ENCODE measurements around the gene ECE1.

Gene ECE1

DNA sequence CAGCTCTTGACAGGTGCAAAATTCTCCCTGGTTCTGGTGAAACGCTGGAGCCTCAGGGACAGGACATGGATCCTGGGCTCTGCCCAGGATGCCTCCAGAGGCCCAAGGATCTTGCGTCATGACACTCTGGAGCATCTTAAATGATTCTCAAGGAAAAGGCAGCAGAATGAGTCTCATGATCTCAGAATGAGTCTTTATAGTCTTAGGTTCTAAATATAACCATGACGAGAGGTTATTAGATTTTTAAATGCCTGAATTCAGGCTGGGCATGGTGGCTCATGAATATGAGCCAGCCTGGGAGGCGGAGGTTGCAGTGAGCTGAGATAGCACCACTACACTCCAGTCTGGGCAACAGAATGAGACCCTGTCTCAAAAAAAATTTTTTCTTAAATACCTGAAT, 55.5 kb downstream of the ECE1 start:
- no peaks in the 10 kb centered on the region for H3K9me2 ChIP-seq (ENCODE audit: low read depth, low read length)
- H3K9ac ChIP-seq (ENCODE audit: low read length), result no peak overlapping the region
- TF ChIP-seq, protein P1, sequence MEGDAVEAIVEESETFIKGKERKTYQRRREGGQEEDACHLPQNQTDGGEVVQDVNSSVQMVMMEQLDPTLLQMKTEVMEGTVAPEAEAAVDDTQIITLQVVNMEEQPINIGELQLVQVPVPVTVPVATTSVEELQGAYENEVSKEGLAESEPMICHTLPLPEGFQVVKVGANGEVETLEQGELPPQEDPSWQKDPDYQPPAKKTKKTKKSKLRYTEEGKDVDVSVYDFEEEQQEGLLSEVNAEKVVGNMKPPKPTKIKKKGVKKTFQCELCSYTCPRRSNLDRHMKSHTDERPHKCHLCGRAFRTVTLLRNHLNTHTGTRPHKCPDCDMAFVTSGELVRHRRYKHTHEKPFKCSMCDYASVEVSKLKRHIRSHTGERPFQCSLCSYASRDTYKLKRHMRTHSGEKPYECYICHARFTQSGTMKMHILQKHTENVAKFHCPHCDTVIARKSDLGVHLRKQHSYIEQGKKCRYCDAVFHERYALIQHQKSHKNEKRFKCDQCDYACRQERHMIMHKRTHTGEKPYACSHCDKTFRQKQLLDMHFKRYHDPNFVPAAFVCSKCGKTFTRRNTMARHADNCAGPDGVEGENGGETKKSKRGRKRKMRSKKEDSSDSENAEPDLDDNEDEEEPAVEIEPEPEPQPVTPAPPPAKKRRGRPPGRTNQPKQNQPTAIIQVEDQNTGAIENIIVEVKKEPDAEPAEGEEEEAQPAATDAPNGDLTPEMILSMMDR (IDR thresholded peaks at IDR 0.05; ENCODE audit: low read length), result no peak
- no peak for TF ChIP-seq EZH2 (IDR thresholded peaks at IDR 0.05; ENCODE audit: borderline replicate concordance, low read length)
- H3K4me3 ChIP-seq (ENCODE audit: low read depth, low read length, poor library complexity, severe bottlenecking), result no peak overlapping the region
- H3K27ac ChIP-seq (ENCODE audit: low read depth, low read length, poor library complexity, severe bottlenecking), result no peak overlapping the region
- no peak overlapping the region for H2AFZ ChIP-seq (ENCODE audit: low read length)
- H3K4me2 ChIP-seq (ENCODE audit: low read length), result no peak overlapping the region
- no peaks in the 10 kb centered on the region for H3K79me2 ChIP-seq (ENCODE audit: insufficient read depth, low read length)
- H4K20me1 ChIP-seq (ENCODE audit: insufficient read depth, low read length), result no peaks in the 10 kb centered on the region
- H3K36me3 ChIP-seq (ENCODE audit: insufficient read depth, low read length), result peaks cover 20% of the 10 kb centered on the region
- no peaks in the 10 kb centered on the region for H3K4me1 ChIP-seq (ENCODE audit: insufficient read depth, low read length, severe bottlenecking)
- H3K9me3 ChIP-seq (ENCODE audit: low read length), result no peaks in the 10 kb centered on the region
- no peaks in the 10 kb centered on the region for H3K27me3 ChIP-seq (ENCODE audit: insufficient read depth, low read length)
- no peaks in the 10 kb centered on the region for H3F3A ChIP-seq (ENCODE audit: insufficient read depth, low read length)

DNA sequence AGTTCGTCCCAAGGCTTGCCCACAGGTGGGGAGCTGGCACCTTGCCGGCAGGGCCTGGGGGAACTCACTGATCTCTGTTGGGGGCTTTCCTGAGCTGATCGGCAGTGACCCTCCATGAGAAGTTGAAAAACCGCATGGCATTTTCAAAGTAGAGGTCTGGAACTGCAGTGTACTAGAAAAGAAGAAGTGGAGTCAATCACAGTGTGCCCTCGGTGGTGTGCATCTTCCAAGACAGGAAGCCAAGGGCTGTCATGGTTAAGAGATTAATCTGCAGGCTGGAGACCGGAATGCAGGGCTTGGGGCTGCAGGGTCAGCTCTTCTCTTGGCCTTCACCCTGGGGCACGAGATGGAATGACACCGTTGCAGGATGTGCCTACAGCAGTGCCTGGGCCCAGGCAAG, 56.8 kb downstream of the ECE1 start:
- Histone ChIP-seq H3K4me3 (ENCODE audit: low read depth, low read length, poor library complexity, severe bottlenecking) (no peak overlapping the region), H3K27me3 (ENCODE audit: insufficient read depth, low read length) (no peaks in the 10 kb centered on the region), H3F3A (ENCODE audit: insufficient read depth, low read length) (no peaks in the 10 kb centered on the region), H3K36me3 (ENCODE audit: insufficient read depth, low read length) (peaks cover 20% of the 10 kb centered on the region), H3K9me2 (ENCODE audit: low read depth, low read length) (no peaks in the 10 kb centered on the region), H2AFZ (ENCODE audit: low read length) (no peak overlapping the region), H3K9me3 (ENCODE audit: low read length) (no peaks in the 10 kb centered on the region), H4K20me1 (ENCODE audit: insufficient read depth, low read length) (no peaks in the 10 kb centered on the region), H3K4me1 (ENCODE audit: insufficient read depth, low read length, severe bottlenecking) (no peaks in the 10 kb centered on the region), H3K27ac (ENCODE audit: low read depth, low read length, poor library complexity, severe bottlenecking) (no peak overlapping the region), H3K9ac (ENCODE audit: low read length) (no peak overlapping the region), H3K4me2 (ENCODE audit: low read length) (no peak overlapping the region), H3K79me2 (ENCODE audit: insufficient read depth, low read length) (no peaks in the 10 kb centered on the region)
- TF ChIP-seq, protein P1 (IDR thresholded peaks at IDR 0.05; ENCODE audit: low read length), result no peak
- no peak for TF ChIP-seq EZH2 (IDR thresholded peaks at IDR 0.05; ENCODE audit: borderline replicate concordance, low read length)

DNA sequence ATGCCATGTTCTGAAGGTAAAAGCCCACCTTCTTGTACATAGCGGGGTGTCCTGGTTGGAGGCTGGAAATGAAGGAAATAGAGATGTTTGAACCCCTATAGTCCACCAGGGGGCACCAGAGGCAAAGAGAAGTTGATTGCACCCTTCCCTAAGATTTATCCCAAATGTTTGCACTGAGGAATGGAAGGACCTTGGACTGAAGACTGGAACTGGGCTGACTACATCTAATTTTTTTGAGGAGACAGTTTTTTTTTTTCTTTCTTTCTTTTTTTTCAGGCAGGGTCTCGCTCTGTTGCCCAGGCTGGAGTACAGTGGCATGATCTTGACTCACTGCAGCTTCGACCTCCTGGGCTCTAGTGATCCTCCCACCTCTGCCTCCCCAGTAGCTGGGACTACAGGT, 58.2 kb downstream of the ECE1 start:
- Histone ChIP-seq H3K27ac (ENCODE audit: low read depth, low read length, poor library complexity, severe bottlenecking) (no peak overlapping the region), H3K9ac (ENCODE audit: low read length) (no peak overlapping the region), H3F3A (ENCODE audit: insufficient read depth, low read length) (no peaks in the 10 kb centered on the region), H3K79me2 (ENCODE audit: insufficient read depth, low read length) (no peaks in the 10 kb centered on the region), H4K20me1 (ENCODE audit: insufficient read depth, low read length) (no peaks in the 10 kb centered on the region), H3K4me2 (ENCODE audit: low read length) (no peak overlapping the region), H2AFZ (ENCODE audit: low read length) (no peak overlapping the region), H3K4me1 (ENCODE audit: insufficient read depth, low read length, severe bottlenecking) (no peaks in the 10 kb centered on the region), H3K36me3 (ENCODE audit: insufficient read depth, low read length) (peaks cover 22% of the 10 kb centered on the region), H3K27me3 (ENCODE audit: insufficient read depth, low read length) (no peaks in the 10 kb centered on the region), H3K4me3 (ENCODE audit: low read depth, low read length, poor library complexity, severe bottlenecking) (no peak overlapping the region), H3K9me3 (ENCODE audit: low read length) (no peaks in the 10 kb centered on the region), H3K9me2 (ENCODE audit: low read depth, low read length) (no peaks in the 10 kb centered on the region)
- TF ChIP-seq, protein P1 (IDR thresholded peaks at IDR 0.05; ENCODE audit: low read length), result peak; percentile 91
- no peak for TF ChIP-seq EZH2 (IDR thresholded peaks at IDR 0.05; ENCODE audit: borderline replicate concordance, low read length)
